T-helper 1 cell treated with Interleukin-12 subunit alpha and Interleukin-12 subunit beta and Interleukin-4 antibody, amounts not matched to agents 30 ng/mL and 1 ng/mL, for 36 hours (primary cell): ENCODE data around the gene PCDH9. TPM values are rescaled to one million over a fixed set of nuclear protein-coding genes. Genes with fewer than 3 reads are reported as not detected.

Experiments
- intact Hi-C: fragments of 100-400 bp; cut with micrococcal nuclease; formaldehyde crosslinking; loops from one replicate; pipeline ENCODE4 v1.15.1; 2024
- total RNA-seq: library from RNA; stranded (reverse); gene quantifications from 2 replicates; pipeline ENCODE4 v1.2.3, GENCODE V29; 2022

PCDH9 gene
- total RNA-seq, 1 donor from 2014 or later = 0.10 TPM

DNA sequence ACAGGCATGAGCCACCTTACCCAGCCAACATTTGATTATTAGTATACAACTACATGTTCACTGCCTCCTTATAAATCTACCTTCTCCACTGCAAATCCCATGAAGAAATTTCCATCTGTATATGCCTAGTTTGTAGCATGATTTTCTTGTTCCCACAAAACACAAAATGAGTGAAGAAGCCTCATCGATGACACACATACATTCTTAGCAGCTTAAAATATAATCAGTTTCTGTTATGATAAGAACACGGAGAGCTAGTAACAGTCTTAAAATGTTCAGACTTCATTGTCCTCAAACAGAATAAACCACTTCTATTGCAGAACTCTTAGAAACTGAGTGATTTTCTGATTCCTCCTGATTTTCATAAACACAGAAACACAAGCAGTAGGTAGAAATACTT, 740.5 kb downstream of the PCDH9 start:
- intact Hi-C loops = no loop called here

DNA sequence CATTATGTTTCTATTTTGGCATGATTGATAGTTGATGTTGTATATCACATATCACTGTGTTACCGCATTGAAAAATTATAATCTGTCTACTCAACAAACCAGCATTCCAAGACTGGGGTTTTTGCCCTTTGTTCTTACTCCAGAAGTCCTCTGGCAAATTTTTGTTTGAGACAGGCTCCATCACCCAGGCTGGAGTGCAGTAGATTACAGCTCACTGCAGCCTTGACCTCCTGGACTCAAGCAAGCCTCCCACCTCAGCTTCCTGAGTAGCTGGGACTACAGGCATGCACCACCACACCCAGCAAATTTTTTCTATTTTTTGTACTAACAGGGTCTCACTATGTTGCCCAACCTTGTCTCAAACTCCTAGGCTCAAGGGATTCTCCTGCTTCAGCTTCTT, 741.0 kb downstream of the PCDH9 start:
- intact Hi-C loops = no loop called here

DNA sequence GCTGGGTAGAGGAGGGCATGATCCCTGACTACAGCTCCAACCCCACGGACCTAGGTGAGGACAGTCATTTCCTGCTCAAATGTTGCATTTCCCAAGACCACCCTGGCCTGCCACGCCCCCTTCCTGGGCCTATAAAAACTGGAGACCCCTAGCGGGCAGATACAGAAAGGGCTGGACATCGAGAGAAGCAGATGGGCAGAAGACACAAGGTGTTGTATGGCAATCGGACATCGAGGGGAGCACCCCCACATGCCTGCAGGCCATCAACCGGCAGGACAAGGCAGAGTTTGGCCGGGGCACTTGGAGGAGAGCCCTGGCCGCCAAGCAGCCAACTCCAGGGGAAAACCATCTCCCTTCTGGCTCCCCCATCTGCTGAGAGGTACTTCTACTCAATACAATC, 746.4 kb downstream of the PCDH9 start:
- intact Hi-C loops = no loop called here

DNA sequence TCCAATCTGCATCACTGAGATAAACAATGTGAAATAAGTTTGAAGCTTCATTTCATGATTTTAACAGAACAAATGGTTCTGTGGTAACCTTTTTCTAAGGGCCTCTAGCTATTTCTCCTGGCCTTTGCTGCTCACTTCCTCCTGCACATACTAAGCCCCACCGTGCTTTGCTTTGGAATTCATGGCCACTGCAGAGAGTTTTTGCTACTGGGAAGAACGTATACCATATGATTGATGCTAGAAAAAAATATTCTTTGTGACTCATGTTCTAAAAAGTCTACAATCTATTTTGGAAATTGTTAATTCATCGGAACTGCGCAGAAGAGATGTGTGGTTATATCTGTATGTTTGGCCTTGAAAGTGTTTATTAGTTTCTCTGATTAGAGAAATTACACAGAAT, 747.3 kb downstream of the PCDH9 start:
- intact Hi-C loops = no loop called here

DNA sequence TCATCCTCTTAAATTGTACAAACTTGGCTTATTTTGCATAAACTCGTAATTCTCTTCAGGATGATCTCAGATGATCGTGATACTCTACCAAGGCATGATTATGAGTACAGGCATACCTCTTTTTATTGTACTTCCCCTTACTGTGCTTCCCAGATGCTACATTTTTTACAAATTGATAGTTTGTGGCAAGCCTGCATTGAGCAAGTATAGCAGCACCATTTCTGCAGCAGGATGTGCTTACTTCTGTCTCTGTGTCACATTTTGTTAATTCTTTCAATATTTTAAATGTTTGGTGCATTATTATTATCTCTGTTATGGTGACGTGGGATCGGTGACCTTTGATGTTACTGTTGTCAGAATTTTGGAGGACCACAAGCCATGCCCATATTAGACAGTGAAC, 752.3 kb downstream of the PCDH9 start:
- intact Hi-C loops = no loop called here

DNA sequence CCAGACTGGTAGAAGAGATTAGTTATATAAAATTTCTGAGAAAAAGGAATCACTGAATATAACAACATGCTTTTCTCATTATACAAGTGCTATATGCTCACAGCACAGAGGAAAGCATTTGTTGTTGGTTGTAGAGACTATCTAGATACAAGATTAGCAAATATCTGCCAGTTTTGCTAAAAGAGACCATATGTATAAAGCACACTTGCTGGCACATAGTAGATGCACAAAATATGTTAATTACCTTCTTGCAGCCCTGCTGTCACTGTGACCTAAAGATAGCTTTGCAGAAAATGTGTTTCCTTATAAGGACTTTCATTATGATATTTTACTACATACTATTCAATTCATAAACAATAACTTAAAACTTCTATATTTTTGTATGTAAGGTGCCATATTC, 755.1 kb downstream of the PCDH9 start:
- intact Hi-C loops = no loop called here

DNA sequence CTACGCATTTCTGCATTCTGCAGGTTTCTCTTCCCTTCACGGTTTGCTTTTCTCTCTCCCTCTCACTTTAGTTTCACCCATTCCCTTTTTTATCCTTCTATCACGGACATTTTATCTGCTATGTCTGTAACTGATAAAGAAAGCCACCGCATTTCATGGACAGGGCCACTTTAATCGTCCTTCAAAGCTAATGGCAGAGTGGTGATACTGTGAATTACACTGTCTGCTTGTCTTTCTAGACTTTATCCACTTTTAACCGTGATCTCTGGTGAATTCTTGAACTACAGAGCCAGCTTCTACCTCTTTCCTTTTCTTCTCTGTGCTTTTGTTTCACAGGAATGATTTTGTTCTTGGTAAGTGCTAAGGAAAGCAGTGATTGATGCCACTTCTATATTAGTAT, 760.4 kb downstream of the PCDH9 start:
- intact Hi-C loops = no loop called here

DNA sequence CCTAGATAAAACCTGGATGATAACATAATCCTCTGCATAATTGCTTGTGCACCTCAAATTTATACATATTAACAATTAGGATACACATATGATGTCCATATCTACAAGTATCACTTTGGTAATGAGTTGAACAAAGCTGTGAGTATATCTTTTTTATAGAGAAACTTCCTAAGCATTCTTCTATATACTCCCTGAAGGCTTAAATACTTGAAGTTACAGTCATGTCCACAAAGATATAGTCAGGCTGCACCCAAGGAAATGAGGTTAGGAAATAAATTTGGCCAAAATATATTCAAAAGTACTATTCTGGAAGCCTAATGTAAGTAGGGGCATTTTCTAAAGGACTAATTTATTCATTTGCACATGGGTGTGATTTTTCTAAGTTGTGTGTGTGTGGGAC, 761.5 kb downstream of the PCDH9 start:
- intact Hi-C loops = no loop called here

DNA sequence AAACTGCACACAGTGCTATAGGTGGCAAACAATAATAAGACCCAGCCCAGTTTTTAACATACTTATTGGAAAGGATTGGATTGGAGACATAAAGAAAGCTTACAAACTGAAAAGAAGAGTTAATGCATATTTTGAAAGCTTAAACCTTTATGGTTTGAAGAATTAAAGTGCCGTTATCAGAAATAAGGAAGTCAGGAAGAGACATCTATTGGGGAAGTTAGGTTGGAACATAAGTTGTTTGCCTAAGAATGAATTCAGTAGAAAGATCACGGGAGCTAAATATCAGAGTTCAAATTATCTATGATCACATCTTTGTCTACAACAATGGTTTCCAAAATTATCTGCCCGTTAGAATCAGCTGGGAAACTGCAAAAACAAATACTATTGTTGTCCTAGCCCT, 767.9 kb downstream of the PCDH9 start:
- intact Hi-C loops = no loop called here

DNA sequence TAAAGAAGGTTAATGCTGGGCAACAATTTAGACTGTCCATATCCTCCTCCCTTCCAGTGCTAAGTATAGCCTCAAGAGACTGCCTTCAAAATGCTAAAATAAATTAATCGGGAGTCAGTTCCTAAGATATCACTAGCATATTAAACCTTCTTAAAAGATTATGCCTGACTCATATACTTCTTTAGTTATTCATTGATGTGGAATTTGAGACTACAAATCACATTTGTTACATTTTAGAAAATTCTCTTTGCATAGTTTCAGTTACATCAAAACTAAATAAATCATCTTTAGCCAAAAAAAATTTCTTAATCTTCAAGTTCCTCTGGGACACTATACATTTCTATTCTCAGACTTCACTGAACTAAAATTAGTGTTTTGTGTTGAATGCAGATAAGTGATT, 769.1 kb downstream of the PCDH9 start:
- intact Hi-C loops = no loop called here

DNA sequence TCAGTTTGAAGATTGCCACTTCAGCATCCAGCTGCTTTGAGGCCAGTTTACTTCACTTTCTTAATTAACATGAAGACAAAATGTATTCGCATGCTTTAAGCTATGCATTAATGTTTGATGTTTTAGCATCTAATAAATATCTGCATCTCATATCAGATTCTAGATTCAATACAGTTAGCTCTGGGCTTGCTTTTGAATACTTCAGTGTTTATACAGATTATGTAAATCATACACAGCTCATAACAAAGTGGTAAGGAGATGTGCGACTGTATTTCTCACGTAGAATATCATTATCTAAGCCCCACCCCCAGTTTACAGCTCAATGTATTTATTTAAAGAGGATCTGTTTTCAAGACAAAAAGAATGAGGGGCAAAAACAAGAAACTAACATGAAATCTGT, 770.5 kb downstream of the PCDH9 start:
- intact Hi-C loops = no loop called here

DNA sequence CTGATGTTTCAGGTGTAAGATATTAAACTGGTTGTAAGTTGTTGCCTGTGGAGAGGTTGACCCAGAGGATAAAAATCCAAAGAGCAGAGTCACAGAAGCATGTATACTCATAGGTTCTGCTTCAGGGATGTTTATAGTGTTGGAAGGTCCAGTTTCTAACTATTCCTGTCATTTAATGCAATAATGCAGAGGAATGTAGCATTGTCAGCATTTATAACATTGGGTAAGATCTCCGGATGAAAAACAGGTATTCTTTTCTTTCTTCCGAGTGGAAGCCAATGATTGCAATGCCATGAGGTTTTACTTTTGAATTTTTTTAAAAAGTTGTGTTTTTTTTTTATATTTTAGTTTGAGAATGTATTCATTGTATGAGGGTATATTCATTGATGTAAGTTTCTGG, 771.0 kb downstream of the PCDH9 start:
- intact Hi-C loops = no loop called here

DNA sequence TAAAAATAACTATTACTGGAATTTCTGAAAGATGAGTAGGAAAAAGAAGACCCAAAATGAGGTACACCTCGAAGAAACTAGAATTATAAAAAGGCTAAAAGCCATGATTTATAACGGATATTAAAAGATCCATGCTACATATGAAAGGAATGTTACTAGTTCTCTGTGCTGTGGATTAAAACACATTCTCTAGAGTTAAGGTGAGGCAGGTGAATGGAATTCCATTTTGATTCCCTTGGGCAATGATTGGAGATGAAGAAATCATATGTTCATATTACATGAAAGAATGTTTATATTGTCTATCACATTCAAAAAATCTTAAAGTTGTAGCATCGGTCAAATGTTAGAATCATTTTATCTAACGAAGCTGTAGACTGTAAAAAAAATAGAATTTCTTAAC, 783.7 kb downstream of the PCDH9 start:
- intact Hi-C loops = no loop called here

DNA sequence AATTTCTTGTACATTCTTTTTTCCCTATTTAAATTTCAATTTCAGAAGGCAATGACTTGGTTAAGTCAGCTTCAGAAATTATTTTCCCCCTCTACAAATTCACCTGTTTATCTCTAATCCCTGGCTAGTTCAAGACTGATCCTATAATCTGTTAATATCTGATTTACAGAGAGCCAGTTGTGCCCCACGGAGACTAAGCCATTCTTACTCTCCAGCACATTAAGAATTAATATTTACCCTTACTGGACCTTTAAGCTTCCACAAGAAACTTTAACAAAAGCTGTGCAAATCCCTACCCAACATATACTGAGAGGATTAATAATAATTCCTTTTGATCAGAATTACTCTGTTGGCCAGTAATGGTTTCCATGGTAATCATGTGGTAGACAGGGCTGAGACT, 786.2 kb downstream of the PCDH9 start:
- intact Hi-C loops = no loop called here

DNA sequence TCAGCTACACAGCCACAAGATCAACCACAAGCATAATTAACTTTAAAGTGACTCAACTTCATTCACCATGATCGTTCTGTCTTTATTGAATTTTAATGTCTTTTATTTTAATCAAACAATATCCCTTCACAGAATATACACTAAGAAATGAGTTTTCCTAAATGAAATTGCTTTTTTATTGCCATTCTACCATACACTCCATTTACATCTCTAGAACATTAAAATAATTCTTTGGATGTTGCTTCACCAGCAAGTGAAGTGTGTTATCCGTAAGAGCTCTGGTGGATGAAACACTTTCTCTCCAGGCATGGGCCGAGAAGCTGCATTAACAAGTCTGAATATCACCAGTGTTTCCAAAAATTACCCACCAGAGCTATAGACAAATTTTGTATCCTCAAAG, 789.2 kb downstream of the PCDH9 start:
- intact Hi-C loops = no loop called here

DNA sequence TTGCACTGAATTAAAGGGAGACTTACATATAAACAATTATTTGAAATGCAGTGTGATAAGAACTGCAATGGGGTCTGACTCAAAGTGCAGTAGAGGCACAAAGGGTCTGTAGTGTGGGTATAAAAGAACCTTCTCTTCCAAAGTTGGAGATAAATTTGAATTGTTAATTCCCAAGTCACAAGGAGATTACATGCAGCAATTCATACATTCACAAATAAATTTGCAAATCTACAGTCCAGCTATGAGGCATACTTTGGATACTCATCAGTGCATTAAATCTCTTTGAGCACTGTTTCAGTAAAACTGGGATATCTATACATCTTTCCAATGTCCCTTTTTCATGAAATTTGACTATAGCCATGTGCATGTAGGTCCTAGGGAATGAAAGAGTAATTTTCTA, 799.4 kb downstream of the PCDH9 start:
- intact Hi-C loops = no loop called here

DNA sequence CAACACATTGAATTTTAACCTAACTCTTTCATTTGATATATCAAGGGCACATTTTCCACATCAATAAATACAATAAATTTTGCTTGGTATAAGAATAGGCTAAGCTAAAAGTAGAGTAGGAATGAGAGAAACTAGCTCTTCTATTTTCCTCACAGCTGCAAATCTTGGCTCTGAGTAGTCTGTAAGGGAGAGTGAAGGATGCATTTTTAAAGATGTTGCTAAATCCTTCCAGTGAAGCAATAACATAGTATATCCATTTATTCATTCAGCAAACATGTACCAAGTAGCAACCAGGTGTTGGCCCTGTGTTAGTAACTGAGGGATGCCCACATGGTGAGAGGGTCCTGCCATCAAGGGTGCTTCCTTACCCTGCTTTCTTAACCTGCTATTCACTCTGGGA, 799.9 kb downstream of the PCDH9 start:
- intact Hi-C loops = no loop called here

DNA sequence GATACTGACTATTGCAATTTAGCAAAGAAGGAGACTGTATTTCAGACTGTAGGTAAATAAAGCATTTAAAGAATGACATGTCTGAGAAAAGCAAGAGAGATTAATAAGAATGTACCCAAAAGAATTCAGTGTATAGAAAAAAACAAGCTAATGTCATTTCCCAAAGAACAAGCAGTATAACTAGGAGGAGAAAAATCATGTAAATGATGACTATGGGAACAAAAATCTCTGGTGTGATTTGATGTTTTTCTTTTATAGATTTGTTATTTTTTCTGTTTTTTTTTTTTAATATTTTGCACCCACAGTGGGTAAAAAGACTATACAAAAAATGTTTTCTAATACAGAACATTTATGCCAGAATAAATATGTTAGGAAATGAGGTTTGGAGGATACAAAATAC, 801.0 kb downstream of the PCDH9 start:
- intact Hi-C loops = no loop called here

DNA sequence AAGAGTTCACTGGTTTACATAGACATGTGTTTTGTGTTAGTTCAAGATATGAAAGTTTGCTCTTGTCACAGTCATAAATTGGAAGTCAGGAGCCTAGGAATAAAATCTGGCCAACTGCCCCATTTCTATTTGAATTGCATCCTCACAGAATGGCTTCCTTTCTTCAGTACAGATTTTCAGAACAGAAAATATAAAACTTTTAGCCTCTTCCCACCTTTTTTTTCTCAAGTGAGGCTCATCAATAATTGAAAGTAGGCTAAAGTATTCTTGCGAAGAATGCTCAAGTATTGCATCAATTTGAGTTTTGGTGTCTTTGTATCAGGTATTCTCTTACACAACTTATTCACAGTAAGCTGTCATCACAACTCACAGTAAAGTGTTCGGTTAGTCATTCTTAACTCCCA, 802.7 kb downstream of the PCDH9 start:
- intact Hi-C loops = no loop called here

DNA sequence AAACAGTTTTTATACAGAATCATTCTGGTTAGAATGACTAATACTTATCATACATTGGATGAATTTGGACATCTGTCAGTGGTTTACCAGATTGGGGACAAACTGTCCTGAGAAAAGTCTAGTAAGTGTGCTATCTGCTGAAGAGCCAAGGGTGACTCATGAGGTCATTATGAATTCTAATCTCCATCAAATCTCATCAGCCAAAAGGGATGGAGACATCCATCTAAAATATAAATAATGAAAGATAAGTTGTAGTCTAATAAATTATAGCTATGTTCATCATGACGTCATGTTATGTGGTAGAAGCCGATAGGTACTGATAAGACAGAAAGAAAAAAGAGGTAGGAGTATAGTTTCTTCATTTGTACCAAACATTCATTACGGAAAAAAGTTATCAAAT, 804.4 kb downstream of the PCDH9 start:
- intact Hi-C loops = no loop called here

DNA sequence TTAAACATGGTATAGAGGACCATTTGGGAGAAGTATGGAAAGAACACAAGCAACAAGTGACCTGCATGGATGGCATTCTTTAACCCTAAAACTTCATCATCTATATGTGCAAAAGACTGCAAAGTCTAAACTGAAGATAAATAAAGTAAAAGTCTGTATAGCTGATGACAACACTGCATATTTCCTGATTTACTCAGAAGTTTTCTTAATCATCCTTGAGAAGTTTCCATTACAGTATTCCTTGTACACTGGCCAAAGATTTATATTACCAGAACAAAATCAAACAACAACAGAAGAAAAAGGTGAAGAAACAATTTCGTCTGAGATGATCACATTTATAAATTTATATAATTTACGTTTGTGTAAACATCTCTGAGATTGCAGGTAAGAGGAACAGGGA, 805.7 kb downstream of the PCDH9 start:
- intact Hi-C loops = no loop called here

DNA sequence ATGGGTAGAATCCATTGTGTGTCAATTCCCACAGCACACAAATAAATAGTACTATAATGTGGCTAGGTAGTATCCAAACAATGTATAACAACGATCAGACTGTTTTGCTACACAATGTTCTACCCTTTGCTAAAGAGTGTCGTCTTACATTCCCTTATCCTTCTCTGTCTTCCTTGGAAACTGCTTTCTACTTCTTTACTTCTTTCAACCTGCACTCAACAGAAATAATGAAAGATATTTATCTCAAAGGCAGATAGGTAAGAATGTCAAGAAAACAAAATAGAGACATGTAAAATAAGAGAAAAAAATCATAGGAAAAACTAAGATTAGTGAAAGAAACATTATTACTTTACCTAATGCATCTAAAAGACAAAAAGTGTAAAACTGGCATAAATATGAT, 814.7 kb downstream of the PCDH9 start:
- intact Hi-C loops = no loop called here

DNA sequence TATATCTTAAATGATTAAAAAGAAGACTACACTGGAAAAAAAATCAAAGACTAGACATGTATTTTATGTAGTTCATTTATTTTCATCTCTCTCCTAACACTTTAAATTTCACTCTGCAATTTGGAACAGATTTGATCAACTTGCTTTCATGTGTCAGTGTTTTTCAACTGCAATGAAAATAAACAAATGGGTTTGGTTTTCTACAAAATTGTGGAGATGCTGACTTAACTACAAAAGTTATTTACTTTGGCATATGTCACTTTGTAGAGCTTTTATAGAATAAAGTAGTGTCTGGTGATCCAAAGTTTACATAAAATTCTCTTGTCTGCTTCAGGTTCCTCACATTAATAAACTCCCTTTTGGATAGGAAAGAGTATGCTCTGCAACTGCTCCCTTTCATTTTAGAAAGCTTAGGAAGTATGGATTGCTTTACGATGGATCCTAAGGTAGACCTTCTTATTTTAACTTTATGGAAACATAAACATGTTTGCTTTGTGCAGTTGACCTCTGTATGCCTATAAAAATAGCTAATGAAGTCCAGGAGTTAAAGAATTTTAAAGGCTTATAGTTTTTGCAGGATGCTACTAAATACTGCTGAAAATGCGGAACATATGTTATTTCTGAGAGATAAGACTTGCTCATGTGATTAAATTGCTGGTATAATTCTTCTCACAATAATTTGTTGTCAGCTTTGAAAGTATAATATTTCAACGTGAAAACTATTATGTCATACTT, 815.9 kb downstream of the PCDH9 start:
- intact Hi-C loops = no loop called here

DNA sequence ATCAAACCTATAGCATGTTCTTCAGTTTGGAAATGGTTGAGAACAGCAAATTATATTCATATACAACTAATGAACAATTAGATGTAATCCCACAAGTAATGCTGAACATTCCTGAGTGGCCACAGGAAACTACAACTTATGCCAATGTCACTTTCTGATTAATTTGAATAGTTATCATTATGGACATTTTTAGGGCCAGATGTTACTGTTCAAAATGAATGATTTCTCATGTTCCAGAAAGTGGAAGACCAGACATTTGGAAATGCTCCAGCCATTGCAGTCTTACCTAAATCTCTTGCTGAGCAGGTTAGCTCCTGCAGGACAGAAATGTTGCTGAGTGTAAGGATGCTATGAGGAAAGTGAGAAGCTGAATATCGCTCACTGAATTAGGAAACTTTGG, 819.8 kb downstream of the PCDH9 start:
- intact Hi-C loops = no loop called here
